Inflammatory macrophage treated with lipopolysaccharide for 4 hours (primary cell): Measurements from ENCODE around the gene EPHA6.

Experiments
- DNase-seq: peaks from one replicate; pipeline ENCODE4 v3.0.0-alpha.2; 2020

The EPHA6 gene

GRCh38 chr3:96813820-96814650 is at the start of gene EPHA6:
Gene EPHA6 (plus strand): TSS chr3:96814594.
- no peak for DNase-seq

GRCh38 chr3:96776818-96777217 is 37.6 kb upstream of the EPHA6 start:
- DNase-seq, result no peak

- DNase-seq, result no peak
Measured at GRCh38 chr3:96779810-96780209, 34.6 kb upstream of the EPHA6 start.

GRCh38 chr3:96796101-96796500 is 18.3 kb upstream of the EPHA6 start:
- DNase-seq, result no peak

- DNase-seq, result no peak
Measured at GRCh38 chr3:96803870-96804269, 10.5 kb upstream of the EPHA6 start.

GRCh38 chr3:96806341-96806740 is 8.1 kb upstream of the EPHA6 start:
- DNase-seq, result no peak

GRCh38 chr3:96813134-96813819 is 1.1 kb upstream of the EPHA6 start:
- DNase-seq, result peak; percentile 36

- DNase-seq, result no peak
Measured at GRCh38 chr3:96814651-96815567, 515 bp downstream of the EPHA6 start.

GRCh38 chr3:96831175-96831574 is 16.8 kb downstream of the EPHA6 start:
- no peak for DNase-seq

GRCh38 chr3:96833301-96833700 is 18.9 kb downstream of the EPHA6 start:
- no peak for DNase-seq

GRCh38 chr3:96836153-96836915 is 21.9 kb downstream of the EPHA6 start:
- no peak for DNase-seq

- no peak for DNase-seq
Measured at GRCh38 chr3:96843505-96844203, 29.3 kb downstream of the EPHA6 start.

- no peak for DNase-seq
Measured at GRCh38 chr3:96844204-96844514, 29.8 kb downstream of the EPHA6 start.

- DNase-seq, result no peak
Measured at GRCh38 chr3:96852849-96853248, 38.5 kb downstream of the EPHA6 start.

GRCh38 chr3:96860882-96861281 is 46.5 kb downstream of the EPHA6 start:
- DNase-seq, result no peak

- peak; percentile 1 for DNase-seq
Measured at GRCh38 chr3:96863129-96863740, 48.8 kb downstream of the EPHA6 start.

GRCh38 chr3:96865605-96866004 is 51.2 kb downstream of the EPHA6 start:
- no peak for DNase-seq

GRCh38 chr3:96869316-96869715 is 54.9 kb downstream of the EPHA6 start:
- no peak for DNase-seq

- no peak for DNase-seq
Measured at GRCh38 chr3:96877510-96877909, 63.1 kb downstream of the EPHA6 start.

GRCh38 chr3:96900031-96900430 is 85.6 kb downstream of the EPHA6 start:
- no peak for DNase-seq

- DNase-seq, result no peak
Measured at GRCh38 chr3:96900566-96900965, 86.2 kb downstream of the EPHA6 start.

GRCh38 chr3:96915445-96915844 is 101.1 kb downstream of the EPHA6 start:
- no peak for DNase-seq
